Posterior vena cava (tissue), 2 donors: Measurements from ENCODE around the gene FBXO22. TPM values are rescaled to one million over a fixed set of nuclear protein-coding genes. Genes with fewer than 3 reads are reported as not detected.
"Not testable (repeated sequence)": the region's sequence is repeated elsewhere in the genome, so short reads cannot be mapped to it uniquely, and the experiment has no call there.

Source experiments
- DNase-seq: peaks from one replicate; pipeline ENCODE4 v3.0.0-alpha.2; 2020; ENCODE audit warnings: low spot score
- intact Hi-C, 2 donors: fragments of 100-400 bp; cut with DNase I; formaldehyde crosslinking; loops; one replicate each; pipeline versions ENCODE4 v1.14.1 to v1.14.2; 2022 to 2023
- total RNA-seq, 2 donors: library from RNA; stranded (reverse); fragmentation: NEBNext Ultra II Directional; extraction: Animal tissue kit (Norgen Biotek cat#: 25700); gene quantifications; one replicate each; pipeline ENCODE4 v1.2.1, GENCODE V29; 2021
- donor health status: DM: yes; HTN: yes; CAD: no.
- donor health status: DM: yes; HTN: yes; CAD: no.

FBXO22 gene
- total RNA-seq, 2 donors from 2014 or later, result 15.3 to 21.0 TPM

GRCh38 chr15:75948761-75949296, 45.2 kb downstream of the FBXO22 start:
- intact Hi-C loops, result no loop called here
- DNase-seq, result no peak

GRCh38 chr15:75952525-75952924, 48.8 kb downstream of the FBXO22 start:
- intact Hi-C loops, result no loop called here
- no peak for DNase-seq

GRCh38 chr15:75955720-75956119, 52.0 kb downstream of the FBXO22 start:
- DNase-seq, result no peak
- intact Hi-C loops, result no loop called here

GRCh38 chr15:75961331-75961730, 57.7 kb downstream of the FBXO22 start:
- no peak for DNase-seq
- intact Hi-C loops, result no loop called here

- intact Hi-C loops, result no loop called here
- no peak for DNase-seq
Measured at GRCh38 chr15:75966073-75966472, 62.4 kb downstream of the FBXO22 start.

GRCh38 chr15:75976766-75977165, 73.1 kb downstream of the FBXO22 start:
- intact Hi-C loops, DNase-seq: not testable (repeated sequence)

- no peak for DNase-seq
- intact Hi-C loops, result no loop called here
Measured at GRCh38 chr15:75981149-75981815, 77.6 kb downstream of the FBXO22 start.

GRCh38 chr15:75982468-75982867, 78.8 kb downstream of the FBXO22 start:
- intact Hi-C loops, result no loop called here
- DNase-seq, result no peak

GRCh38 chr15:75984706-75985105, 81.0 kb downstream of the FBXO22 start:
- DNase-seq, intact Hi-C loops: not testable (repeated sequence)

- intact Hi-C loops, result no loop called here
- DNase-seq, result no peak
Measured at GRCh38 chr15:75985971-75986370, 82.3 kb downstream of the FBXO22 start.

- no peak for DNase-seq
- intact Hi-C loops, result no loop called here
Measured at GRCh38 chr15:75989045-75989444, 85.4 kb downstream of the FBXO22 start.

- intact Hi-C loops, result no loop called here
- DNase-seq, result no peak
Measured at GRCh38 chr15:75989875-75990274, 86.2 kb downstream of the FBXO22 start.

Other genes with a start within 250 kb of the FBXO22 start
- gene CSPG4, start 191.0 kb upstream of the FBXO22 start, total RNA-seq, result 100 to 1,000 TPM in 1 of 2 donors, 10 to 100 TPM in 1; 90.4 to 134 TPM
- gene UBE2Q2, start 60.4 kb upstream of the FBXO22 start, total RNA-seq, result 10 to 100 TPM; 44.8 to 60.6 TPM
- not detected for gene NRG4, start 108.5 kb downstream of the FBXO22 start, total RNA-seq
- under 1 TPM in 1 of 2 donors, not detected in 1; 0.28 TPM for gene TMEM266, start 156.1 kb downstream of the FBXO22 start, total RNA-seq